ENCODE data around the gene BAIAP3. TPM values are rescaled to one million over a fixed set of nuclear protein-coding genes. Genes with fewer than 3 reads are reported as not detected.
"Not testable (repeated sequence)": the region's sequence is repeated elsewhere in the genome, so short reads cannot be mapped to it uniquely, and the experiment has no call there.

The BAIAP3 gene
- total RNA-seq, 1 experiment from 2014 or later: 0.34 TPM

- H3K9me3 ChIP-seq (replicated peaks): no peaks in the 10 kb centered on the region
- peaks cover 81% of the 10 kb centered on the region for H3K36me3 ChIP-seq
- no peaks in the 10 kb centered on the region for H3K4me1 ChIP-seq
- no peak overlapping the region for H3K4me3 ChIP-seq
- H3K27ac ChIP-seq: no peak overlapping the region
- DNase-seq: no peak
- no peaks in the 10 kb centered on the region for H3K27me3 ChIP-seq
These were observed 13.3 kb upstream of the BAIAP3 start for GRCh38 chr16:1320097-1320496.

GRCh38 chr16:1320658-1321240 lies 12.7 kb upstream of the BAIAP3 start:
- no peak for DNase-seq
- Histone ChIP-seq H3K36me3 (peaks cover 76% of the 10 kb centered on the region), H3K9me3 (replicated peaks) (no peaks in the 10 kb centered on the region), H3K4me3 (no peak overlapping the region), H3K27me3 (no peaks in the 10 kb centered on the region), H3K27ac (no peak overlapping the region), H3K4me1 (no peaks in the 10 kb centered on the region)

GRCh38 chr16:1322407-1322806 lies 11.0 kb upstream of the BAIAP3 start:
- no peak for DNase-seq
- Histone ChIP-seq H3K27ac (no peak overlapping the region), H3K36me3 (peaks cover 59% of the 10 kb centered on the region)

GRCh38 chr16:1323296-1324239 lies 9.9 kb upstream of the BAIAP3 start:
- H3K36me3 ChIP-seq: peaks cover 47% of the 10 kb centered on the region
- H3K4me1 ChIP-seq: no peaks in the 10 kb centered on the region
- no peaks in the 10 kb centered on the region for H3K9me3 ChIP-seq (replicated peaks)
- DNase-seq: no peak
- no peak overlapping the region for H3K27ac ChIP-seq
- H3K4me3 ChIP-seq: no peak overlapping the region
- H3K27me3 ChIP-seq: no peaks in the 10 kb centered on the region

More at GRCh38 chr16:1322407-1322806, 11.0 kb upstream of the BAIAP3 start:
- Histone ChIP-seq H3K9me3 (replicated peaks) (no peaks in the 10 kb centered on the region), H3K27me3 (no peaks in the 10 kb centered on the region), H3K4me1 (no peaks in the 10 kb centered on the region), H3K4me3 (no peak overlapping the region)

GRCh38 chr16:1324286-1324826 lies 9.1 kb upstream of the BAIAP3 start:
- no peak for DNase-seq
- Histone ChIP-seq H3K27ac (no peak overlapping the region), H3K27me3 (no peaks in the 10 kb centered on the region), H3K36me3 (peaks cover 40% of the 10 kb centered on the region), H3K4me1 (no peaks in the 10 kb centered on the region), H3K9me3 (replicated peaks) (no peaks in the 10 kb centered on the region), H3K4me3 (no peak overlapping the region)

GRCh38 chr16:1325261-1325660 lies 8.2 kb upstream of the BAIAP3 start:
- no peaks in the 10 kb centered on the region for H3K9me3 ChIP-seq (replicated peaks)
- H3K27me3 ChIP-seq: no peaks in the 10 kb centered on the region
- H3K4me3 ChIP-seq: no peak overlapping the region
- H3K27ac ChIP-seq: no peak overlapping the region
- no peaks in the 10 kb centered on the region for H3K4me1 ChIP-seq
- peaks cover 31% of the 10 kb centered on the region for H3K36me3 ChIP-seq
- DNase-seq: no peak

- no peak for DNase-seq
- H3K4me1 ChIP-seq: no peaks in the 10 kb centered on the region
- no peaks in the 10 kb centered on the region for H3K9me3 ChIP-seq (replicated peaks)
- H3K36me3 ChIP-seq: peaks cover 25% of the 10 kb centered on the region
- no peak overlapping the region for H3K4me3 ChIP-seq
- H3K27me3 ChIP-seq: no peaks in the 10 kb centered on the region
- no peak overlapping the region for H3K27ac ChIP-seq
These were observed 7.6 kb upstream of the BAIAP3 start for GRCh38 chr16:1325673-1326371.

- Histone ChIP-seq H3K4me3 (no peak overlapping the region), H3K9me3 (replicated peaks) (no peaks in the 10 kb centered on the region), H3K27me3 (no peaks in the 10 kb centered on the region), H3K27ac (no peak overlapping the region), H3K4me1 (peaks cover 3% of the 10 kb centered on the region; the same call in 1 of the 2 replicates), H3K36me3 (peaks cover 22% of the 10 kb centered on the region; the same call in 1 of the 2 replicates)
- no peak for DNase-seq
These were observed 7.1 kb upstream of the BAIAP3 start for GRCh38 chr16:1326391-1326790.

GRCh38 chr16:1326946-1327618 lies 6.4 kb upstream of the BAIAP3 start:
- Histone ChIP-seq H3K27me3 (no peaks in the 10 kb centered on the region), H3K4me3 (no peak overlapping the region), H3K4me1 (peaks cover 10% of the 10 kb centered on the region), H3K9me3 (replicated peaks) (no peaks in the 10 kb centered on the region), H3K27ac (no peak overlapping the region), H3K36me3 (peaks cover 18% of the 10 kb centered on the region; the same call in 1 of the 2 replicates)
- no peak for DNase-seq

- DNase-seq: no peak
- no peaks in the 10 kb centered on the region for H3K9me3 ChIP-seq (replicated peaks)
- no peaks in the 10 kb centered on the region for H3K27me3 ChIP-seq
- no peak overlapping the region for H3K27ac ChIP-seq
- no peak overlapping the region for H3K4me3 ChIP-seq
- H3K36me3 ChIP-seq: peaks cover 13% of the 10 kb centered on the region; the same call in 1 of the 2 replicates
- H3K4me1 ChIP-seq: peaks cover 13% of the 10 kb centered on the region
These were observed 5.9 kb upstream of the BAIAP3 start for GRCh38 chr16:1327619-1327947.

- Histone ChIP-seq H3K4me1 (peaks cover 13% of the 10 kb centered on the region), H3K36me3 (peaks cover 12% of the 10 kb centered on the region; the same call in 1 of the 2 replicates)
- H3K9me3 ChIP-seq (replicated peaks); H3K27me3 ChIP-seq; H3K4me3 ChIP-seq; H3K27ac ChIP-seq; DNase-seq: not testable (repeated sequence)
These were observed 5.3 kb upstream of the BAIAP3 start for GRCh38 chr16:1328136-1328535.

- not testable (repeated sequence) for H3K27ac ChIP-seq, H3K27me3 ChIP-seq
These were observed 4.5 kb upstream of the BAIAP3 start for GRCh38 chr16:1328961-1329360.

GRCh38 chr16:1330260-1330914 lies 3.1 kb upstream of the BAIAP3 start:
- DNase-seq: peak in 1 of 2 experiments; percentile 60
- Histone ChIP-seq H3K4me1 (peaks cover 13% of the 10 kb centered on the region), H3K27me3 (peaks cover 8% of the 10 kb centered on the region), H3K27ac (no peak overlapping the region), H3K4me3 (no peak overlapping the region), H3K9me3 (replicated peaks) (no peaks in the 10 kb centered on the region), H3K36me3 (no peaks in the 10 kb centered on the region)

More at GRCh38 chr16:1328961-1329360, 4.5 kb upstream of the BAIAP3 start:
- not testable (repeated sequence) for H3K9me3 ChIP-seq (replicated peaks); H3K4me3 ChIP-seq; H3K36me3 ChIP-seq; DNase-seq
- H3K4me1 ChIP-seq: peaks cover 13% of the 10 kb centered on the region

Data from SJCRH30 (cell line).